ENCODE results near the gene ALDH18A1.

The ALDH18A1 gene

GRCh38 chr10:95693668-95694534 lies 37.4 kb upstream of the ALDH18A1 start, which contains the start of gene TCTN3:
Gene TCTN3 (minus strand): TSS chr10:95693927. CDS start chr10:95693899, 28 bp downstream.
- Histone ChIP-seq H3K79me2 (peaks cover 10% of the 10 kb centered on the region), H3K9ac (peak within 1 kb of the TSS; percentile 32), H3K27me3 (ENCODE audit: control insufficient read depth, insufficient read depth, low read length) (no peaks in the 10 kb centered on the region), H3K4me2 (ENCODE audit: low read length) (peak within 1 kb of the TSS; percentile 91), H3K9me3 (ENCODE audit: control insufficient read depth, low read length) (no peaks in the 10 kb centered on the region), H3K4me1 (peaks cover 10% of the 10 kb centered on the region), H3K27ac (peak within 1 kb of the TSS; percentile 76), H3K36me3 (ENCODE audit: control insufficient read depth, insufficient read depth, low read length) (no peaks in the 10 kb centered on the region), H3K4me3 (ENCODE audit: low read depth, low read length) (peak within 1 kb of the TSS; percentile 87), H2AFZ (peak within 1 kb of the TSS; percentile 93)
- peak; percentile 100 for TF ChIP-seq CTCF (IDR thresholded peaks at IDR 0.05)

DNA sequence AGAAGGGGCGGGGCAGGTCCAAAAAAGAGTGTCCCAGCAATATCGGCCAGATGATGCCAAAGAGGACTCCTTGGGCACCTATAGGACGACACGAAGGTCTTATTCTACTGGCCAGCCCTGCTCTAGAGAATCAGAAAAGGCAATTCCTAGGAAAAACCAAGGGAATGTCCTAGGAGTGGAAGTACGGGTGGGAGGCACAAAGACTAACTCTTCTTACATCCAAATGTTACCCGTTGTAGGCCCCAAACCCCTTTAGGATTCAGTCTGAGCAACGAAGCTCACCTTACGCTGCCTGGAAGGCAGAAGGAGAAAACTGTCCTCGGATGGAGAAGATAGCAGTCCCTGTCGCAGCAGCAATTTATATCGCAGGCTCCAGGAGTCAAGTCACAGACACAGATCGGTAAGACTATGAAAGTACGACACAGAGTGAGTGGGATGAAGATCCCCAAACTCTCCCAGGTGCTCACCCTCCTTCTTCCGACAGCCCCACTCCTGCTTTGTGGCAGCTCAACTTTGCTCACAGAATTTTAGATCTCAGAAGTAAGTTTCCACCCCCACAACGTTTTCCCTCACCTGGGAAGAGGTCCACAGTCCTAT lies 36.7 kb upstream of the ALDH18A1 start:
- H3K4me1 ChIP-seq, result peaks cover 10% of the 10 kb centered on the region

DNA sequence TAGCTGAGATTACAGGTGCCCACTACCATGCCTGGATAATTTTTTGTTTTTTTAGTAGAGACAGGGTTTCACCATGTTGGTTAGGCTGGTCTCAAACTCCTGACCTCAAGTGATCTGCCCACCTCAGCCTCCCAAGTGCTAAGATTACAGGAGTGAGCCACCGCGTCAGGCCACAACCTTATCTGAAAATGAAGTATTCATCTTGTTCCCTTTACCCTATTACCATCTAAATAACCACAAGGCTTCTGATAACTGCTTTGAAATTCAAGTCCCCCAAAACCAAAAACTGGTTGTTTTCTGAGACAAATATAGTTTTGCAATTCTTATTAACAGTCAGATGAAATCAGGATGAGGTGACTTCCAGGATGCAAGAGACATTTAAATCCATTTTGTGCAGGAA lies 34.8 kb upstream of the ALDH18A1 start:
- no peak overlapping the region for H3K27ac ChIP-seq
- TF ChIP-seq CTCF (IDR thresholded peaks at IDR 0.05), result no peak
- H3K4me1 ChIP-seq, result peaks cover 15% of the 10 kb centered on the region
- H2AFZ ChIP-seq, result no peak overlapping the region
- no peak overlapping the region for H3K4me3 ChIP-seq (ENCODE audit: low read depth, low read length)
- H3K9me3 ChIP-seq (ENCODE audit: control insufficient read depth, low read length), result no peaks in the 10 kb centered on the region
- H3K4me2 ChIP-seq (ENCODE audit: low read length), result no peak overlapping the region
- H3K27me3 ChIP-seq (ENCODE audit: control insufficient read depth, insufficient read depth, low read length), result no peaks in the 10 kb centered on the region
- no peak overlapping the region for H3K9ac ChIP-seq
- H3K36me3 ChIP-seq (ENCODE audit: control insufficient read depth, insufficient read depth, low read length), result no peaks in the 10 kb centered on the region
- H3K79me2 ChIP-seq, result peaks cover 10% of the 10 kb centered on the region

More for the DNA sequence above, 36.7 kb upstream of the ALDH18A1 start:
- Histone ChIP-seq H3K36me3 (ENCODE audit: control insufficient read depth, insufficient read depth, low read length) (no peaks in the 10 kb centered on the region), H2AFZ (peak overlapping the region; percentile 93), H3K27me3 (ENCODE audit: control insufficient read depth, insufficient read depth, low read length) (no peaks in the 10 kb centered on the region), H3K4me3 (ENCODE audit: low read depth, low read length) (peak overlapping the region; percentile 87), H3K27ac (peak overlapping the region; percentile 76), H3K9me3 (ENCODE audit: control insufficient read depth, low read length) (no peaks in the 10 kb centered on the region), H3K4me2 (ENCODE audit: low read length) (peak overlapping the region; percentile 91), H3K79me2 (peaks cover 10% of the 10 kb centered on the region), H3K9ac (peak overlapping the region; percentile 32)
- TF ChIP-seq CTCF (IDR thresholded peaks at IDR 0.05), result no peak

DNA sequence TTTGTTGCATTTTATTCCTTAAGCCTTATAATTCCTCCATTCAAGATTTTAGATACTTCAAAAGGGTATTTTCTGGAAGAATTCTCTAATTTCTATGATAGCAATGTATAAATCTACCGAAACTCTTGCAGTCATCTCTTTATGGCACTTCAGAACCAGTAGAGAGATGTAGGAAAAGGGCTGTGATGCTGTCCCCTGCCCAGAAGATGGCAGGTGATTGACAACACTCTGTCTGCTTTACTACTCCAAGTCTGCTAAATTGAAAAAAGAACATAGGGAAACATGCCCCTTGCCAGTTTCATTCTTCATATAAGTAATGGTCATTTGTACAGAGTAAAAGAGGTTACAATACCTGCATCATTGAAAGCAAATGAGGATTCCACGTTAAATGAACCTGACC lies 32.1 kb upstream of the ALDH18A1 start:
- no peak overlapping the region for H3K9ac ChIP-seq
- H3K36me3 ChIP-seq (ENCODE audit: control insufficient read depth, insufficient read depth, low read length), result no peaks in the 10 kb centered on the region
- H3K4me2 ChIP-seq (ENCODE audit: low read length), result no peak overlapping the region
- TF ChIP-seq CTCF (IDR thresholded peaks at IDR 0.05), result no peak
- H3K79me2 ChIP-seq, result peaks cover 9% of the 10 kb centered on the region
- H3K4me1 ChIP-seq, result peaks cover 15% of the 10 kb centered on the region
- no peak overlapping the region for H3K27ac ChIP-seq
- H3K27me3 ChIP-seq (ENCODE audit: control insufficient read depth, insufficient read depth, low read length), result no peaks in the 10 kb centered on the region
- H2AFZ ChIP-seq, result no peak overlapping the region
- H3K9me3 ChIP-seq (ENCODE audit: control insufficient read depth, low read length), result no peaks in the 10 kb centered on the region
- H3K4me3 ChIP-seq (ENCODE audit: low read depth, low read length), result no peak overlapping the region
